Left lung (tissue), 10 donors: Measurements from ENCODE around the gene COL25A1. TPM values are rescaled to one million over a fixed set of nuclear protein-coding genes. Genes with fewer than 3 reads are reported as not detected.
"Not testable (repeated sequence)": the region's sequence is repeated elsewhere in the genome, so short reads cannot be mapped to it uniquely, and the experiment has no call there.

ENCODE experiments used
- ATAC-seq: fragments of 200-7000 bp; cut with Tn5 transposase; one replicate; pipeline ENCODE4 v1.9.1; 2020; ENCODE audit warnings: moderate library complexity
- DNase-seq, 4 donors: peaks; one replicate each; pipeline ENCODE4 v3.0.0-alpha.2; 2013 to 2020
- H3K27ac ChIP-seq, 2 donors: fragments of 200-600 bp; sonication (generic) in 1 of 2; one replicate each; pipeline versions ENCODE4 v1.5.0 to v1.8.0; 2020 to 2021
- H3K27me3 ChIP-seq, 2 donors: fragments of 200-600 bp; sonication (generic) in 1 of 2; one replicate each; pipeline versions ENCODE4 v1.5.0 to v1.8.0; 2020 to 2021
- H3K36me3 ChIP-seq, 2 donors: fragments of 200-600 bp; sonication (generic) in 1 of 2; one replicate each; pipeline versions ENCODE4 v1.5.0 to v1.8.0; 2020 to 2021
- H3K4me1 ChIP-seq, 2 donors: fragments of 200-600 bp; one replicate each; pipeline ENCODE4 v1.8.0; 2021
- H3K4me3 ChIP-seq, 2 donors: fragments of 200-600 bp; sonication (generic) in 1 of 2; one replicate each; pipeline versions ENCODE4 v1.5.0 to v1.8.0; 2020 to 2021; ENCODE audit warnings: mild to moderate bottlenecking in 1 of 2
- H3K9me3 ChIP-seq, 2 donors: fragments of 200-600 bp; sonication (generic) in 1 of 2; one replicate each; pipeline versions ENCODE4 v1.5.0 to v1.8.0; 2020 to 2021
- CTCF ChIP-seq, 2 donors: fragments of 200-600 bp; sonication (generic) in 1 of 2; IDR thresholded peaks; one replicate each; pipeline versions ENCODE4 v1.5.0 to v1.8.0; 2021; ENCODE audit warnings: antibody characterized with exemption in 2 of 2
- intact Hi-C, 2 donors: fragments of 100-400 bp; cut with DNase I; formaldehyde crosslinking; loops; one replicate each; pipeline versions ENCODE4 v1.11.2 to v1.14.2; 2022
- polyA plus RNA-seq, 6 donors: library from polyadenylated mRNA; unstranded; fragments of 120-200 nt; gene quantifications; one replicate each; pipeline ENCODE4 v1.2.1, GENCODE V29; 2013; ENCODE audit not compliant: insufficient read length in 6 of 6
- total RNA-seq, 2 donors: library from RNA; stranded (reverse); fragmentation: NEBNext Ultra II Directional; extraction: Animal tissue kit (Norgen Biotek cat#: 25700); gene quantifications; one replicate each; pipeline ENCODE4 v1.2.1, GENCODE V29; 2021
- donor health status: DM: no; HTN: yes; CAD: no.
- donor health status: DM: no; HTN: no; CAD: no.

COL25A1 gene
- total and polyA plus RNA-seq, 8 donors, result 0.13 to 1.8 (median 1.4) TPM

DNA sequence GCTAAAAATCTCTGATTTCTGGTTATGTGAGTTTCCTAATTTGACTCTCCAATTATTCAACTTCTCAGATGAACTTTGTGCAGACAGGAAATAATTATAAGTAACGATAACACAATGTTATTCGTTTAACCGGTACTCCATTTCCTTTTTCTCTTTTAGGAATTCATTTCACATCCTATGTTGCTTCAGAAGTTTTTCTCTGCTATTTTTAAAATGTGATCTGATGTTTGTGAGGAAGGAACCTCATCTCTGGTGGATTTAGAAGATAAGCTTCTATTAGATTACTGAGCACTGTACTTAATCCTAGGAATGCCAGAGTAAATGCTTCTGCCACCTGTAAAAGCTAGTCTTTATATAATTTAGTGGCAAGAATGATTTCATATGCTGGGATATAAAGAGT is 423.7 kb downstream of the COL25A1 start:
- no peak overlapping the region for H3K27ac ChIP-seq
- no peak for TF ChIP-seq CTCF (IDR thresholded peaks at IDR 0.05)
- no peaks in the 10 kb centered on the region for H3K9me3 ChIP-seq

DNA sequence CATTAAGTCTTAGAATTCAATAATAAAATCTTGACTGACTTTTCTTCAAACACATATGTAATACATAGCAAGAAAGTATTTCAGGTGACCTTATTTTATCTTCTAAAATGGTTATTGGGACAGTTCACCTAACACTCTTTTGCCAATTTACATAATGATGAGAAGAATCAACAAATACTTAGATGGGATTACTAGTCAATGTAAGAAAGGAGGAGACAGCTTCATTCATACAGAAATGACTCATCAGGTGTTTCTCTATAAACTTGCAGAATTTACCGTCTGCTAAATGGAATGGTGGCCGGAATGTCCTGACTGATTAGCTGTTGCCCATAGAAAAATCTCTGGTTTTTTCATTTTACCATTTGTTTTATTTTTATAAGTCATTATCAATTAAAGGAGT is 424.6 kb downstream of the COL25A1 start:
- intact Hi-C loops, result no loop called here
- H3K27ac ChIP-seq, result no peak overlapping the region
- ATAC-seq (no peak), DNase-seq (no peak)
- H3K4me1 ChIP-seq, result no peaks in the 10 kb centered on the region
- H3K27me3 ChIP-seq, result no peaks in the 10 kb centered on the region
- TF ChIP-seq CTCF (IDR thresholded peaks at IDR 0.05), result no peak
- no peaks in the 10 kb centered on the region for H3K36me3 ChIP-seq
- H3K4me3 ChIP-seq, result no peak overlapping the region
- H3K9me3 ChIP-seq, result no peaks in the 10 kb centered on the region

More for the DNA sequence above, 423.7 kb downstream of the COL25A1 start:
- H3K4me3 ChIP-seq, result no peak overlapping the region
- H3K4me1 ChIP-seq, result no peaks in the 10 kb centered on the region
- intact Hi-C loops, result no loop called here
- no peaks in the 10 kb centered on the region for H3K27me3 ChIP-seq
- DNase-seq (no peak), ATAC-seq (no peak)
- H3K36me3 ChIP-seq, result no peaks in the 10 kb centered on the region

- H3K4me3 ChIP-seq, result no peak overlapping the region
- H3K9me3 ChIP-seq, result no peaks in the 10 kb centered on the region
- H3K4me1 ChIP-seq, result no peaks in the 10 kb centered on the region
- intact Hi-C loops, result no loop called here
- H3K27ac ChIP-seq, result no peak overlapping the region
- ATAC-seq, result no peak
- H3K27me3 ChIP-seq, result no peaks in the 10 kb centered on the region
- TF ChIP-seq CTCF (IDR thresholded peaks at IDR 0.05), result no peak
- DNase-seq, result no peak
- no peaks in the 10 kb centered on the region for H3K36me3 ChIP-seq
Observed at GRCh38 chr4:108874806-108875205, 427.7 kb downstream of the COL25A1 start.

DNA sequence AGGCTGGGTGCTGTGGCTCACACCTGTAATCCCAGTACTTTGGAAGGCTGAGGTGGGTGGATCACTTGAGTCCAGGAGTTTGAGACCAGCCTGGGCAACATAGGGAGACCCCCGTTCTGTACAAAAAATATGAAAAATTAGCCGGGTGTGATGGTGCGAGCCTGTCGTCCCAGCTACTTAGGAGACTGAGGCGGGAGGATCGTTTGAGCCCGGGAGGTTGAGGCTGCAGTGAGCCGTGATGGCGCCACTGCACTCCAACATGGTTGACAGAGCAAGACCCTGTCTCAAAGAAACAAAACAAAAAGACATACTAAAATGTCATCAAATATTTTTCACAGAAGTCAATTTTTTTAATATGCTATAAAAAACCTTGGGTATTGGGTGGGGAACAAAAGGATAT is 432.5 kb downstream of the COL25A1 start:
- H3K9me3 ChIP-seq, DNase-seq, H3K27me3 ChIP-seq, H3K4me3 ChIP-seq, ATAC-seq, intact Hi-C loops, H3K4me1 ChIP-seq, H3K27ac ChIP-seq, H3K36me3 ChIP-seq: not testable (repeated sequence)

DNA sequence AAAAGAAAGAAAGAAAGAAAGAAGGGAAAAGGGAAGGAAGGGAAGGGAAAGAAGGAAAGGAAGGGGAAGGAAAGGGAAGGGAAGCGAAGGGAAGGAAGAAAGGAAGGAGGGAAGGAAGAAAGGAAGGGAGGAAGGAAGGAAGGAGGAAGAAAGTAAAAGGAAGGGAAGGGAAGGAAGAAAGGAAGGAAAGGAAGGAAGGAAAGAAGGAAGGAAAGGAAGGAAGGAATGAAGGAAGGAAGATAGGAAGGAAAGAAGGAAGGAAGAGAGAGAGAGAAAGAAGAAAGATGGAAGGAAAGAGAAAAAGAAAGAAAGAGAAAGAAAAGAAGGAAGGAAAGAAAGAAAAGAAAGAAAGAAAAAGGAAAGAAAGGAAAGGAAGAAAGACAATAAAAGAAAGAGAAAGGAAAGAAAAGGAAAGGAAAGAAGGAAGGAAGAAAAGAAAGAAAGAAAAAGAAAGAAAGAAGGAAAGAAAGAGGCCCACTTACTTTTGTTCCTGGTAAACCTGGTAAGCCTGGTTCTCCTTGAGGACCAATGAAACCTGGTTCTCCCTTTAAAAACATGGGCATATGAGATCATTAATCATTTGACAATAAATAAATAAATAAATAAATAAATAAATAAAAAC is 433.7 kb downstream of the COL25A1 start:
- Histone ChIP-seq H3K27me3 (no peaks in the 10 kb centered on the region), H3K4me3 (no peak overlapping the region), H3K9me3 (no peaks in the 10 kb centered on the region), H3K27ac (no peak overlapping the region), H3K4me1 (no peaks in the 10 kb centered on the region), H3K36me3 (no peaks in the 10 kb centered on the region)
- intact Hi-C loops, result no loop called here
- ATAC-seq (no peak), DNase-seq (no peak)
- TF ChIP-seq CTCF (IDR thresholded peaks at IDR 0.05), result no peak

GRCh38 chr4:108867476-108867875 is 435.0 kb downstream of the COL25A1 start:
- ATAC-seq, result no peak

More at GRCh38 chr4:108867476-108867875, 435.0 kb downstream of the COL25A1 start:
- intact Hi-C loops, result no loop called here
- no peak for TF ChIP-seq CTCF (IDR thresholded peaks at IDR 0.05)
- H3K4me1 ChIP-seq, result no peaks in the 10 kb centered on the region
- H3K36me3 ChIP-seq, result no peaks in the 10 kb centered on the region
- no peaks in the 10 kb centered on the region for H3K9me3 ChIP-seq
- no peak overlapping the region for H3K4me3 ChIP-seq
- no peak for DNase-seq
- H3K27ac ChIP-seq, result no peak overlapping the region
- no peaks in the 10 kb centered on the region for H3K27me3 ChIP-seq
